HCT116 (cell line): Measurements from ENCODE around the gene C2CD2L.

Source experiments
- ELF1 ChIP-seq: IDR thresholded peaks from 2 replicates; pipeline ENCODE4 v1.6.1; 2012; ENCODE audit warnings: low read depth, borderline replicate concordance
- RAD21 ChIP-seq: IDR thresholded peaks from 2 replicates; pipeline ENCODE4 v1.6.1; 2012; ENCODE audit warnings: low read depth, mild to moderate bottlenecking
- TCF7L2 ChIP-seq: IDR thresholded peaks from 2 replicates; pipeline ENCODE4 v1.7.0; 2011; ENCODE audit warnings: borderline replicate concordance, inconsistent platforms; ENCODE audit not compliant: insufficient read depth, insufficient read length; ENCODE audit errors: extremely low read depth
- TF ChIP-seq, protein P1 (sequence below), 3 experiments: fragments of 200-600 bp in 1 of 3; sonication (generic) in 1 of 3; IDR thresholded peaks in 2 of 3; conservative IDR thresholded peaks in 1 of 3; 2 replicates each; pipeline ENCODE4 v1.5.1; 2012 to 2017; ENCODE audit warnings: low read depth in 2 of 3, low read length in 2 of 3, antibody characterized with exemption in 1 of 3, borderline replicate concordance in 1 of 3, control low read depth in 1 of 3, mild to moderate bottlenecking in 1 of 3, mixed read lengths in 1 of 3, mixed run types in 1 of 3, moderate library complexity in 1 of 3; ENCODE audit not compliant: insufficient read depth in 1 of 3
- TF ChIP-seq, protein P2 (sequence below): IDR thresholded peaks from 2 replicates; pipeline ENCODE4 v1.6.1; 2012

- TF ChIP-seq, protein P1, sequence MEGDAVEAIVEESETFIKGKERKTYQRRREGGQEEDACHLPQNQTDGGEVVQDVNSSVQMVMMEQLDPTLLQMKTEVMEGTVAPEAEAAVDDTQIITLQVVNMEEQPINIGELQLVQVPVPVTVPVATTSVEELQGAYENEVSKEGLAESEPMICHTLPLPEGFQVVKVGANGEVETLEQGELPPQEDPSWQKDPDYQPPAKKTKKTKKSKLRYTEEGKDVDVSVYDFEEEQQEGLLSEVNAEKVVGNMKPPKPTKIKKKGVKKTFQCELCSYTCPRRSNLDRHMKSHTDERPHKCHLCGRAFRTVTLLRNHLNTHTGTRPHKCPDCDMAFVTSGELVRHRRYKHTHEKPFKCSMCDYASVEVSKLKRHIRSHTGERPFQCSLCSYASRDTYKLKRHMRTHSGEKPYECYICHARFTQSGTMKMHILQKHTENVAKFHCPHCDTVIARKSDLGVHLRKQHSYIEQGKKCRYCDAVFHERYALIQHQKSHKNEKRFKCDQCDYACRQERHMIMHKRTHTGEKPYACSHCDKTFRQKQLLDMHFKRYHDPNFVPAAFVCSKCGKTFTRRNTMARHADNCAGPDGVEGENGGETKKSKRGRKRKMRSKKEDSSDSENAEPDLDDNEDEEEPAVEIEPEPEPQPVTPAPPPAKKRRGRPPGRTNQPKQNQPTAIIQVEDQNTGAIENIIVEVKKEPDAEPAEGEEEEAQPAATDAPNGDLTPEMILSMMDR (IDR thresholded peaks at IDR 0.05 in 2 of 3, conservative IDR thresholded peaks at IDR 0.05 in 1 of 3; ENCODE audit: borderline replicate concordance in 1 of 3, insufficient read depth in 1 of 3, low read depth in 2 of 3, low read length in 2 of 3): 0 out of 6 replicates have a peak, but pooled peaks of 1 of the 3 experiments have one; percentile 15
- no peak for TF ChIP-seq ELF1
- TF ChIP-seq, protein P2, sequence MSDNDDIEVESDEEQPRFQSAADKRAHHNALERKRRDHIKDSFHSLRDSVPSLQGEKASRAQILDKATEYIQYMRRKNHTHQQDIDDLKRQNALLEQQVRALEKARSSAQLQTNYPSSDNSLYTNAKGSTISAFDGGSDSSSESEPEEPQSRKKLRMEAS: no peak
- TF ChIP-seq TCF7L2: no peak
- no peak for TF ChIP-seq RAD21
Measured at GRCh38 chr11:119100994-119101758, 6.0 kb upstream of the C2CD2L start.
